ENCODE measurements around the gene ZNF865.

GRCh38 chr19:55643003-55643886 lies 37.8 kb downstream of the ZNF865 start, which contains the start of gene ZNF581:
- TF ChIP-seq, protein P1, sequence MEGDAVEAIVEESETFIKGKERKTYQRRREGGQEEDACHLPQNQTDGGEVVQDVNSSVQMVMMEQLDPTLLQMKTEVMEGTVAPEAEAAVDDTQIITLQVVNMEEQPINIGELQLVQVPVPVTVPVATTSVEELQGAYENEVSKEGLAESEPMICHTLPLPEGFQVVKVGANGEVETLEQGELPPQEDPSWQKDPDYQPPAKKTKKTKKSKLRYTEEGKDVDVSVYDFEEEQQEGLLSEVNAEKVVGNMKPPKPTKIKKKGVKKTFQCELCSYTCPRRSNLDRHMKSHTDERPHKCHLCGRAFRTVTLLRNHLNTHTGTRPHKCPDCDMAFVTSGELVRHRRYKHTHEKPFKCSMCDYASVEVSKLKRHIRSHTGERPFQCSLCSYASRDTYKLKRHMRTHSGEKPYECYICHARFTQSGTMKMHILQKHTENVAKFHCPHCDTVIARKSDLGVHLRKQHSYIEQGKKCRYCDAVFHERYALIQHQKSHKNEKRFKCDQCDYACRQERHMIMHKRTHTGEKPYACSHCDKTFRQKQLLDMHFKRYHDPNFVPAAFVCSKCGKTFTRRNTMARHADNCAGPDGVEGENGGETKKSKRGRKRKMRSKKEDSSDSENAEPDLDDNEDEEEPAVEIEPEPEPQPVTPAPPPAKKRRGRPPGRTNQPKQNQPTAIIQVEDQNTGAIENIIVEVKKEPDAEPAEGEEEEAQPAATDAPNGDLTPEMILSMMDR (IDR thresholded peaks at IDR 0.05) = no peak
- TF ChIP-seq POLR2A (IDR thresholded peaks at IDR 0.05) = peak in 1 of 2 donors; percentile 10

Measured in Peyer's patch (tissue), 4 donors.